Measurements from ENCODE around the gene SPTBN2. TPM values are rescaled to one million over a fixed set of nuclear protein-coding genes. Genes with fewer than 3 reads are reported as not detected.
"Not testable (repeated sequence)": the region's sequence is repeated elsewhere in the genome, so short reads cannot be mapped to it uniquely, and the experiment has no call there.

Gene SPTBN2
- 1.2 TPM for polyA plus RNA-seq (2013, experiment 1 of 2; ENCODE audit: insufficient read length)
- polyA plus RNA-seq (2013, experiment 2 of 2; ENCODE audit: insufficient read length), result 1.4 TPM

DNA sequence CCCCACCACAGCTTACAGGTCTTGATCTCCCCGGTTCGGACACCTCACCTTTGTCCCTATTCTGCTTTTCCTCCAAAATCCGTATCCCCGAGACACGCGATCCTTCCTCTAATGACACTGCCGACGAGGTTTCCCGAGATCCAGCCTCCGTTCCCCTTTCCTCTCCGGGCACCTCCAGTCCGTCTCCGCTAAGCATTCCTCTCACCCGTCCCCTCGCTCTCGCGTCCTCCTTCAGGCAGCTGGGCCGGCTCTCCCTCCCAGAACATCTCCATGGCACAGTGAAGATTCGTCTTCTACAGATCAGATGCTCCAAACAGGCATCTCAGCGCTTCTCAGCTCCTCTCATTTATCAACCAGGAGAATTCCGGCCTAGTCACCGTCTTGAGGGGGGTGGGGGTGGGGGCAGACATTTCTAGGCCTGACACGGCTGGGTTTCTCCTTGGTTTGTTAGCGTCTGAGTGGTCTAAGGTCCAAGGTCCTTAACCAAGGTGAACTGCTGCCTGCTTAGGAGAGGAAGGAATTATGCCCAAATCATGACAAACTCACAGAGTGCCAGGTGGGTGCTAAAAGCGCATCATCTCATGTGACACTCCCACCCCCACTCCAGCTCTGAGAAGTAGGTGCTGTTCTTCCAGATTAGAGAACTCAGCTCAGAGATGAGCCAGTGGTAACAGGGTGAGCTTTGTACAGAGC lies at the start of gene SPTBN2:
Gene SPTBN2, minus strand, starts transcription at position 524 of the 693 bp plus-strand sequence. CDS start 7,976 bp downstream, outside the sequence.
- no peak for DNase-seq

DNA sequence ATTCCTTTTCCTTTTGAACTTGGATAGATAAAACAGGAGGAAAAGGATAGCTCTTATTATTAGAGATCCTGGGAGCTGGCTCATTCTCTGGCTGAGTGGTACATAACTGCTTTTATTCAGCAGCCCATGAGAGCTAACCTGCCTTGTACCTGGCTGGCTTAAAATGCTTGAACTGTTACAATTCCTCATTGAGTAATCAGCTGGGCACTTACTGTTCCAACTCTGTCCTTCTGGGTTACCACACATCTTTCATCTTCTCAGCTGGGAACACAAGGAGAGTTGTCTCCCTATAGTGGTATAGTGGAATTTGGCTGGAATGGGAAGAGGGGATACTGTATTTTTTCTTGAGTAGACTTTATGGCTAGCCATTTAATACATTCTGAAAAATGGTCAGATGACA lies 39.8 kb upstream of the SPTBN2 start:
- no peak for DNase-seq

GRCh38 chr11:66768088-66768521 lies 39.1 kb upstream of the SPTBN2 start:
- DNase-seq, result peak; percentile 33

- no peak for DNase-seq
These were observed 38.6 kb upstream of the SPTBN2 start for GRCh38 chr11:66767666-66768065.

GRCh38 chr11:66766681-66767080 lies 37.7 kb upstream of the SPTBN2 start:
- DNase-seq, result no peak

GRCh38 chr11:66762088-66762487 lies 33.1 kb upstream of the SPTBN2 start:
- no peak for DNase-seq

GRCh38 chr11:66752148-66752547 lies 23.1 kb upstream of the SPTBN2 start:
- DNase-seq, result no peak

GRCh38 chr11:66749091-66749490 lies 20.1 kb upstream of the SPTBN2 start:
- DNase-seq, result no peak

DNA sequence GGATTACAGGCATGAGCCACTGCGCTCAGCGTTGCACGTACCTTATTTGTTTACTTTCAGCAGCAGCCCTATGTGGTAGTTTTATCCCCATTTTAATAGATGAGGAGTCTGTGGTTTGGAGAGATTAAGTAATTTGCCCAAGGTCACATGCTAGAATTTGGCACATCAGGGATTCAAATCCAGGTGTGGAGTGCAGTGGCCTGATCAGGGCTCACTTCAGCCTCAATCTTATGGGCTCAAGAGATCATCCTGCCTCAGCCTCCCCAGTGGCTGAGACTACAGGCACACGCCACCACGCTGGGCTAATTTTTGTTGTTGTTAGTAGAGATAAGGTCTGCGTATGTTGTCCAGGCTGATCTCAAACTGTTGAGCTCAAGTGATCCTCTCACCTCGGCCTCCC lies 18.5 kb upstream of the SPTBN2 start:
- DNase-seq, result no peak

DNA sequence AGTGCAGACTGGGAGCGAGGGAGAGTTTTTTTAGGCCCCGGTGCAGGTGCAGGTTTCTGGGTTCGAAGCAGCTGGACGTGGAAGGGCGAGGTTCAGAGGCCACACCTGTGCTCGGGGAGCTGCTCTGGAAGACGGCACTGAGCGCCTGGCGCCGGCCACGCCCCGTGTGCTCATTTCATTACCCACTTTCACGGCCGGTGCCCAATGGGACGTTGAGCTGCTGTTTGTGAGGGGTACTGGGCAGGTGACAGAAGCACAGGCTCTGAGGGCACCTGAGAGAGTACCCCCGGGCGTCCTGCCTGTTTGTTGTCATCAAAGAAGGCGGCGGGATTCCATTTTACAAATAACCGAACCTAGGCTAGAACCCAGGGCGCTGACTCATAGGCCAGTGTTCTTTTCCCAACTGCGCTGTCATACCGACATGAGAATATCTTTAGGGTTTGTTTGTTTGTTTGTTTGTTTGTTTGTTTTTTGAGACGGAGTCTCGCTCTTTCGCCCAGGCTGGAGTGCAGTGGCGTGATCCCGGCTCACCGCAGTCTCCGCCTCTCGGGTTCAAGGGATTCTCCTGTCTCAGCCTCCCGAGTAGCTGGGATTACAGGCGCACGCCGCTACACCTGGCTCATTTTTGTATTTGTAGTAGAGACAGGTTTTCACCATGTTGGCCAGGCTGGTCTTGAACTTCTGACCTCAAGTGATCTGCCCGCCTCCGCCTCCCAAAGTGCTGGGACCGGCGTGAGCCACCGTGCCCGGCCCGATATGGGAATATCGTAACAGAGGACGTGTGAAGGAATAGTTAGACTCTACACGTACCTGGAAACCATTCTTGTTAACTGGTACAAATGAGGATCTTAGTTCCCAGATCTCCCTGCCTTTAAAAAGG lies 16.6 kb upstream of the SPTBN2 start:
- DNase-seq, result no peak

GRCh38 chr11:66744485-66745355 lies 15.7 kb upstream of the SPTBN2 start:
- peak; percentile 71 for DNase-seq

DNA sequence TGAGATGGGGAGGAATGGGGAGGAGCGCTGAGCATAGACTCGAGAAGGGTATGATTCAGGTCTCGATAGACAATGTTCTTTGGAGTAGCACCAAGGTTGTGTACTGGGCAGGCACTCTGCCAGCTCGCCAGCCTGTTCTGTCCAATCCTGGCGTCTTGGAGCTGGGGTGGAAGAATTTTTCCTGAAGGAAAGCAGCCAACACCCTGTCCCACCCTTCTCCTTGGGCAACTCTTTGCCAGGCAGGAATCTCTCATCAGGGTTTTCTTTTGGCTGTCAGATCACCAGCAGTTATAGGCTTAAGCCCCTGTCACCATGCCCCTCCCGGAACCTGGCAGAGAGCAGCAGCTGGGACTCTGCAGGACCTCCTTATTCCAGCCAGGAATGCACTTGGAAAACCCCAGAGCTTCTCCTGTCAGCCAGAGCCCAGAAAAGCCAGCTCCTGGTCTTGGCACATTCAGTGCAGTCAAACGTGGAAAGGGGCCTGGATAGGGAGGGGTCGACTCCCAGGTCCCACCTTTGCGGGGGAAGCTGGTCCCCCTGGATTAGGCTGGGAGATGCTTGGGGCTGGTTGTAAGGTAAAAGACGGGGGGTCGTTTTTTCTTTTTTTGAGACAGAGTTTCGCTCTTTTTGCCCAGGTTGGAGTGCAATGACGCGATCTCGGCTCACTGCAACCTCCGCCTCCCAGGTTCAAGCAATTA lies 14.4 kb upstream of the SPTBN2 start:
- DNase-seq, result no peak

- DNase-seq, result no peak
These were observed 12.1 kb upstream of the SPTBN2 start for GRCh38 chr11:66741153-66741552.

DNA sequence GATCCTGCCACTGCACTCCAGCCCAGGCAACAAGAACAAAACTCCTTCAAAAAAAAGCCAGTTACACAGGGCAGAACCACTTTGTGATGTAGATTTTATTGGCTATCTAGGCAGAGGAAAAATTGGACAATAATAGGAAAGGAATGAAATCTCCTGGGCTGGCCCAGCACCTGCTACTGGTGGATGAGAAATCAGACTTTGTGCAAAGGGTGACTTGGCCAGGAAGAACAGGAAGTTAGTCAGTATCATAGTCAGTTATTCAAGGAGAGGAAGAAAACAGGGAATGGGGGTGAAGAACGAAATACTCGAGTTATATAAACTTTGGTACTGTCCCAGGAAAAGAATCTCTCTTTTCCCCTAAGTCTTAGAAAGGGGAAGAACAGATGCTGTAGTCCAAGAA lies 11.0 kb upstream of the SPTBN2 start:
- DNase-seq, result no peak

DNA sequence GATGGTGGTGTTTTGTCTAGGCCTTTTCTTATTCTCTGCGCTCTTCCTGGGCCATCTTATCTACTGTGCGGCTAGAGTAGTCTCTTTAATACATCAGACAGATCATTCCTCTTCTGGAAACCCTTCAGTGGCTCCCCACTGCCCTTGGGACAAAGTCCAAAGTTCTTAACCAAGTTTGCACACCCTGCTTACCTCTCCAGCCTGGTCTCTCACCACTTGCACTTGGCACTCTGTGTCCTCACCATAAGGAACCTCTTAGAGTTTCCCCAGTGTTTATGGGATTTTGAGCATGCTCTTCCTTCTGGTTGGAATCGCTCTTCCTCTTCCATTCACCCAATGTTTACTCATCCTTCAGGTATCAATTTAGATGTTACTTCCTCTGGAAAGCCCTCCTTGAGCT lies 5.2 kb upstream of the SPTBN2 start:
- DNase-seq, result no peak

- no peak for DNase-seq
These were observed 431 bp upstream of the SPTBN2 start for GRCh38 chr11:66729447-66729846.

GRCh38 chr11:66728038-66728692 lies 851 bp downstream of the SPTBN2 start:
- no peak for DNase-seq

- DNase-seq, result no peak
These were observed 1.6 kb downstream of the SPTBN2 start for GRCh38 chr11:66727282-66728037.

- DNase-seq, result peak; percentile 75
These were observed 3.4 kb downstream of the SPTBN2 start for GRCh38 chr11:66725647-66726046.

DNA sequence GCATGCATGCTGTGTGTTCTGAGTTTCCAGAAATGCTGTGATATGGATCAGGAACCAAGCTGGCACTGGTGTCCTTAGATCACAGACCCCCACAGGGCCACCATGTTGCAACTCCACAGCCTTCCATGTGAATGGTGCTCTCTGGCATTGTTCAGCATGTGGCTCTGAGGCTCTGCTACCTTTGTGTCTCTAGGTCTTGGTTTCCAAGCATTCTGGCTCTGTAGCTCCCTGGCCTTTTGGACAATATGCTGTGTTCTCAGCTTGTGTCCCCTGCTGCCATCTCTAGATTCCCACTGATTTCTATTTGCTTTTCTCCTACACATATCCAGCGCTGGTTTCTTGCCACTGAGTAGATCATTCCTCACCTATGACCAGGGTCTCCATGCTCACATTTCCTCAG lies 3.9 kb downstream of the SPTBN2 start:
- DNase-seq, result no peak

GRCh38 chr11:66724167-66724566 lies 4.8 kb downstream of the SPTBN2 start:
- not testable (repeated sequence) for DNase-seq

Data from fibroblast of skin of abdomen (primary cell).